HG03159 (cell line): ENCODE data around the gene CDK16.

Experiments
- ATAC-seq: cut with Tn5 transposase; IDR thresholded peaks from one replicate; pipeline ENCODE4 v1.9.1; 2021; ENCODE audit warnings: mild to moderate bottlenecking, moderate library complexity; ENCODE audit not compliant: unreplicated experiment

Gene CDK16

GRCh38 chrX:47218280-47218919 lies at the start of gene CDK16:
TSS of gene CDK16 (plus strand) at chrX:47218681. CDS start at chrX:47223558, 4,877 bp downstream.
- peak; percentile 45 for ATAC-seq

- ATAC-seq: no peak
Observed at GRCh38 chrX:47169273-47169672, 49.2 kb upstream of the CDK16 start.

GRCh38 chrX:47169726-47170515 lies 48.6 kb upstream of the CDK16 start:
- ATAC-seq: no peak

- ATAC-seq: no peak
Observed at GRCh38 chrX:47170861-47171692, 47.4 kb upstream of the CDK16 start.

- ATAC-seq: no peak
Observed at GRCh38 chrX:47171996-47172395, 46.5 kb upstream of the CDK16 start.

- no peak for ATAC-seq
Observed at GRCh38 chrX:47172549-47172948, 45.9 kb upstream of the CDK16 start.

GRCh38 chrX:47172971-47173792 lies 45.3 kb upstream of the CDK16 start:
- ATAC-seq: no peak

- no peak for ATAC-seq
Observed at GRCh38 chrX:47174376-47174775, 44.1 kb upstream of the CDK16 start.

GRCh38 chrX:47174846-47175587 lies 43.5 kb upstream of the CDK16 start:
- ATAC-seq: no peak

GRCh38 chrX:47175588-47175980 lies 42.9 kb upstream of the CDK16 start:
- no peak for ATAC-seq

GRCh38 chrX:47176101-47176740 lies 42.3 kb upstream of the CDK16 start:
- no peak for ATAC-seq

- ATAC-seq: no peak
Observed at GRCh38 chrX:47177079-47177478, 41.4 kb upstream of the CDK16 start.

- ATAC-seq: no peak
Observed at GRCh38 chrX:47178337-47178736, 40.1 kb upstream of the CDK16 start.

- ATAC-seq: no peak
Observed at GRCh38 chrX:47179221-47179927, 39.1 kb upstream of the CDK16 start.

- no peak for ATAC-seq
Observed at GRCh38 chrX:47179928-47180255, 38.6 kb upstream of the CDK16 start.

- no peak for ATAC-seq
Observed at GRCh38 chrX:47180346-47180745, 38.1 kb upstream of the CDK16 start.

- no peak for ATAC-seq
Observed at GRCh38 chrX:47181301-47181700, 37.2 kb upstream of the CDK16 start.

- ATAC-seq: no peak
Observed at GRCh38 chrX:47182106-47182700, 36.3 kb upstream of the CDK16 start.

GRCh38 chrX:47184486-47184885 lies 34.0 kb upstream of the CDK16 start:
- no peak for ATAC-seq
